Loucy (cell line): ENCODE results near the gene GSG1L2.

Source experiments
- H2AFZ ChIP-seq: fragments of 200-600 bp; sonication (generic); 2 replicates; pipeline ENCODE4 v1.6.0; 2016; ENCODE audit warnings: antibody characterized with exemption, mild to moderate bottlenecking, low read length, moderate library complexity
- H3F3A ChIP-seq: fragments of 200-600 bp; 2 replicates; pipeline ENCODE4 v1.6.0; 2016; ENCODE audit warnings: antibody characterized with exemption, low read depth, mild to moderate bottlenecking
- H3K27me3 ChIP-seq: fragments of 200-600 bp; sonication (generic); 2 replicates; pipeline ENCODE4 v1.6.1; 2014; ENCODE audit warnings: low read length, mild to moderate bottlenecking; ENCODE audit not compliant: insufficient read depth, poor library complexity, severe bottlenecking
- H3K36me3 ChIP-seq: fragments of 200-600 bp; sonication (generic); 2 replicates; pipeline ENCODE4 v1.6.1; 2016; ENCODE audit warnings: low read length; ENCODE audit not compliant: insufficient read depth
- H3K4me1 ChIP-seq: fragments of 200-600 bp; sonication (generic); 2 replicates; pipeline ENCODE4 v1.5.1; 2014; ENCODE audit warnings: low read length, mild to moderate bottlenecking; ENCODE audit not compliant: insufficient read depth, poor library complexity, severe bottlenecking
- H3K4me2 ChIP-seq: fragments of 200-600 bp; sonication (generic); 2 replicates; pipeline ENCODE4 v1.6.0; 2014; ENCODE audit warnings: antibody characterized with exemption, low read length, low read depth, mild to moderate bottlenecking; ENCODE audit not compliant: poor library complexity, severe bottlenecking
- H3K4me3 ChIP-seq: fragments of 200-600 bp; sonication (generic); 2 replicates; pipeline ENCODE4 v1.5.1; 2014; ENCODE audit warnings: low read length, mild to moderate bottlenecking, mixed read lengths; ENCODE audit not compliant: poor library complexity, severe bottlenecking
- H3K79me2 ChIP-seq: fragments of 200-600 bp; sonication (generic); 2 replicates; pipeline ENCODE4 v1.6.1; 2014; ENCODE audit warnings: low read length; ENCODE audit not compliant: insufficient read depth
- H3K9ac ChIP-seq: fragments of 200-600 bp; sonication (generic); 2 replicates; pipeline ENCODE4 v1.6.0; 2014; ENCODE audit warnings: mild to moderate bottlenecking, low read depth, low read length, moderate library complexity; ENCODE audit not compliant: poor library complexity, severe bottlenecking
- H3K9me2 ChIP-seq: fragments of 200-600 bp; sonication (generic); replicated peaks from 2 replicates; pipeline ENCODE4 v1.6.1; 2016; ENCODE audit warnings: low read depth, low read length, mixed read lengths
- H3K9me3 ChIP-seq: fragments of 200-600 bp; sonication (generic); 2 replicates; pipeline ENCODE4 v1.6.1; 2014; ENCODE audit warnings: mild to moderate bottlenecking, antibody characterized with exemption, low read length, low read depth; ENCODE audit not compliant: insufficient read depth
- H4K20me1 ChIP-seq: fragments of 200-600 bp; sonication (generic); 2 replicates; pipeline ENCODE4 v1.6.0; 2014; ENCODE audit warnings: antibody characterized with exemption, low read length, mild to moderate bottlenecking; ENCODE audit not compliant: insufficient read depth, poor library complexity, severe bottlenecking
- CTCF ChIP-seq: fragments of 200-600 bp; sonication (generic); conservative IDR thresholded peaks from 2 replicates; pipeline ENCODE4 v1.5.1; 2014; ENCODE audit warnings: mild to moderate bottlenecking, antibody characterized with exemption, low read length
- EZH2phosphoT487 ChIP-seq: fragments of 200-600 bp; IDR thresholded peaks from 2 replicates; pipeline ENCODE4 v1.6.1; 2018; ENCODE audit warnings: antibody characterized with exemption, mild to moderate bottlenecking, moderate library complexity, borderline replicate concordance

The GSG1L2 gene

DNA sequence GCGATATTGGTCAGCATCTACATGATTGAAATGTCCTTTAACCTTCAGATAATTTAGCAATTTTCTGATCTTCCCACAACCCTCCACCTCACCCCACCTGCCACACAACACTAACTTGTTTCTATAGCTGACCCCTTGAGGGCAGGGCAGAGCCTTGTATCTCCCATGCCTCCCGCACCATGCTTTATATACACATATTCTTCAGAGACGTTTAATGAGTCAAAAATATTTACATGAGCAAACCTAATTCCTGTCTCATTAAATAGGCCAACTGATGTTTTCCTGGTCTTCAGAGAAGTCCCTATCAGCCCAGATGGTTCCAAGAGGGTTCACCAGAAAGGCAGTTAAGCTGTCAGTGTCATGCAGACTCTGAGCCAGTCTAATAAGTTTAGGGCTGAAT lies 23.9 kb downstream of the GSG1L2 start:
- H3K79me2 ChIP-seq, result no peaks in the 10 kb centered on the region
- no peaks in the 10 kb centered on the region for H4K20me1 ChIP-seq
- H3K27me3 ChIP-seq, result no peaks in the 10 kb centered on the region
- H3K9me2 ChIP-seq, result no peaks in the 10 kb centered on the region
- no peak overlapping the region for H3K4me3 ChIP-seq
- no peaks in the 10 kb centered on the region for H3F3A ChIP-seq
- H3K4me1 ChIP-seq, result no peaks in the 10 kb centered on the region
- H3K4me2 ChIP-seq, result no peak overlapping the region
- TF ChIP-seq CTCF (no peak), EZH2phosphoT487 (no peak)
- no peaks in the 10 kb centered on the region for H3K9me3 ChIP-seq
- no peak overlapping the region for H3K9ac ChIP-seq
- H3K36me3 ChIP-seq, result no peaks in the 10 kb centered on the region
- no peak overlapping the region for H2AFZ ChIP-seq

DNA sequence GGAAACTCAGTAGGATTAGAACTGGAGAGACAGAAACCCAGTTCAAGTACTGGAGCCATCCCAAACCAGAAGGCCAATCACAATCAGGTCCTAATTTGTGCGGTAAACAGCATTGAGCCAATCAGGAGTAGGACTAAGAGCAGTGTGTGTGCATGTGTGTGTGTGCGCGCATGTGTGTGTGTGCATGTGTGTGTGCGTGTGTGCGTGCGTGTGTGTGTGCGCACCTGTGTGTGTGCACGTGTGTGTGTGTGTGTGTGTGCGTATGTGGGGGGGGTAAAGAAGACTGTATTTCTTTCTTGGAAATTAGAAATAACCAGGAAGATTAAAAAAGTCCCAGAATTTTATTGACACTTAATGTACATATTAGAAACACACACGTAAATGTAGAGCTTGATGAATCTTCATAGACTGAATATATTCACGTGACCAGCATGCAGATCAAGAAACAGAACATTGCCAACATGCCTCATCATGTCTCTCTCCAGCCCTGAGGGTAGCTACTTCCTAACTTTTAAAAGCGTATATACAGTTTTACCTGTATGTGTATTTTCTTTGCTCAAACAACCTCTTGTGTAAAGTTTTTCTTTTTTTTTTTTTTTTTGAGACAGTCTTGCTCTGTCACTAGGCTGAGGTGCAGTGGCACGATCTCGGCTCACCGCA lies 29.6 kb downstream of the GSG1L2 start:
- no peaks in the 10 kb centered on the region for H3K9me2 ChIP-seq
- TF ChIP-seq EZH2phosphoT487, result no peak
- TF ChIP-seq CTCF, result no peak
- no peaks in the 10 kb centered on the region for H3K9me3 ChIP-seq
- no peak overlapping the region for H3K9ac ChIP-seq
- H3K4me1 ChIP-seq, result no peaks in the 10 kb centered on the region
- no peaks in the 10 kb centered on the region for H3K36me3 ChIP-seq
- H3K79me2 ChIP-seq, result no peaks in the 10 kb centered on the region
- no peak overlapping the region for H3K4me3 ChIP-seq
- H3K4me2 ChIP-seq, result no peak overlapping the region
- H3F3A ChIP-seq, result no peaks in the 10 kb centered on the region
- no peak overlapping the region for H2AFZ ChIP-seq
- no peaks in the 10 kb centered on the region for H4K20me1 ChIP-seq
- H3K27me3 ChIP-seq, result no peaks in the 10 kb centered on the region

DNA sequence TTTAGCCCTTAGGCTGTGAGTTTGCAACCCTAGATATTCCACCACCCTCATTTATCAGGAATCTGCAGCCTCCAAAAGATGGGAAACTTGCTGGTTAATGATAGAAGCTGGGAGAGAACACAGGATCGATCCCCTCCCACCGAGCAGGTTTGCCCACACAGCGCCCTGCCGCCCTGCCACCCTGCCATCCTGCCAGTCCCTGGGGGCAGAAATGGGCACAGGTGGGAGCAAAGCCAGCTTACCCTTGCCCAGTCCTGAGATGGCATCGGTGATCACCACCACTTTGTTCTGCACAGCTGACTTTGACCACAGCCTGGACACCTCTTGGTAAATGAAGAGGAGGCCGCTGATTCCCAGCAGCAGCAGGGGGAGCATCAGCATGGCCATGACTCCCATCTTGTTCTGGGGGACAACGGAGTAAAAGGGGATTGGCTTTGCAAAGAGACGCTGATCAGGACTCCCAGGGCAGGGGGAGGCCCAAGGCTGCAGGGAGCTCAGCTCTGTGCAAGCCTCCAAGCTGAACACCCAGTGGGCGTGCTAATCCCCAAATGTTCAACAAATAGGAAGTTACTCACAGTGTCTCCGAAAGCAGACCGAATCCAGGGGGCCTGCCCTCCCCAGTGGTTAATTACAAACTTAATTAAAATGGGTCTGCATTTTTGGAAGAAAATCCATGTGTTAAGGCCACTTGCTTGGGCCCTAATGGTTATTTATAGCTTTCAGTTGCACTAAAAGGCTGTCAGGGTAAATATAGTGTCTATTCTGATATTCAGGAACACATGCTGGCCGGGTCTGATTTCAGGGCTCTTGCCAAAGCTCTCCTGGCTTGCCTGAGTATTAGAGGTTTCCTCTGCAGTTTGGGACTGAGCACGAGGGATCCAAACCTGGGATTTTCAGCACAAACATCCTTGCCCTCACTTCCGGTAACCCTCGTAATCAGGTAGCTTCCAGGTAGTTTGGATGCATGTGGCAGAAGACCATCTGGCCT lies 30.7 kb downstream of the GSG1L2 start, which contains the start of gene DHRS7C:
Gene DHRS7C, minus strand, starts transcription at position 704 of the 988 bp plus-strand sequence. Its CDS starts 308 bp downstream, at position 396.
- no peaks in the 10 kb centered on the region for H3K79me2 ChIP-seq
- H3K4me3 ChIP-seq, result no peak within 1 kb of the TSS
- H3K36me3 ChIP-seq, result no peaks in the 10 kb centered on the region
- no peak within 1 kb of the TSS for H3K9ac ChIP-seq
- H3K9me2 ChIP-seq, result no peaks in the 10 kb centered on the region
- H2AFZ ChIP-seq, result no peak within 1 kb of the TSS
- no peaks in the 10 kb centered on the region for H3F3A ChIP-seq
- no peaks in the 10 kb centered on the region for H4K20me1 ChIP-seq
- no peaks in the 10 kb centered on the region for H3K4me1 ChIP-seq
- no peak within 1 kb of the TSS for H3K4me2 ChIP-seq
- TF ChIP-seq EZH2phosphoT487 (no peak), CTCF (no peak)
- H3K9me3 ChIP-seq, result no peaks in the 10 kb centered on the region
- H3K27me3 ChIP-seq, result no peaks in the 10 kb centered on the region
